ENCODE measurements around the gene PAPPA.

DNA sequence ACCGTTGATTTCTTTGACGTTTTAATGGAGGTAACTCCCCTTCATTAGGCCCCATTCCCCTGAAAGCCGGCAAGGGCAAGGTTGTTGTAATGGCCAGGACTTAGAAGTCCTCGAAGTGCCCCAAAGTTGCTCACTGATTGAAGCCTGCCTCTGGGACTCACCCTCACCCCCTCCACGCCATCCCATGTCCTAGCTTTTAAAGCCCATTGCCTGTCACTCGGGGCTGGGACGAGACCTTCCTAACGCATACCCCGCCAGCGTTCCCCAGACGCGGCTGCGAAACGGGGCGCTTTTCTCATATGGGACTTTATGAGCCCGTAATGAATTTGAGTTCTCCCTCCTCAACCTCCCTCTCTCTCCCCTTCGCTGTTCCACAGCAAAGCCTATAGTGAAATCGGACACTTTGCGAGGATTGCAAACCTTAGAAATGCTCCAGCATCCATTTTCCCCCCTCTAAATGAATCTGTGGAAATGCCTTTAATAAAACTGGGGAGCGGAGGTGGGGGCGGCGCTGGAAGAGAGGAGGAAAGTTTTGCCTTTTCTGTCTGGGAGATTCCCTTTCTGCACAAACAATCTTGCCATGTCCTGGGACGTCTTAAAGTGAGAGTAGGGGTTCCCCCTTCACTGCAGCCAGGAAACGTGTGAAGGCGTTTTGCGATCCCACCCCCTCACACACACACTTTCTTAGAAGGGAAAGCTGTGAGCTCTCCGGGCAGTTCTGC lies 1.5 kb downstream of the PAPPA start:
- TF ChIP-seq, protein P1, sequence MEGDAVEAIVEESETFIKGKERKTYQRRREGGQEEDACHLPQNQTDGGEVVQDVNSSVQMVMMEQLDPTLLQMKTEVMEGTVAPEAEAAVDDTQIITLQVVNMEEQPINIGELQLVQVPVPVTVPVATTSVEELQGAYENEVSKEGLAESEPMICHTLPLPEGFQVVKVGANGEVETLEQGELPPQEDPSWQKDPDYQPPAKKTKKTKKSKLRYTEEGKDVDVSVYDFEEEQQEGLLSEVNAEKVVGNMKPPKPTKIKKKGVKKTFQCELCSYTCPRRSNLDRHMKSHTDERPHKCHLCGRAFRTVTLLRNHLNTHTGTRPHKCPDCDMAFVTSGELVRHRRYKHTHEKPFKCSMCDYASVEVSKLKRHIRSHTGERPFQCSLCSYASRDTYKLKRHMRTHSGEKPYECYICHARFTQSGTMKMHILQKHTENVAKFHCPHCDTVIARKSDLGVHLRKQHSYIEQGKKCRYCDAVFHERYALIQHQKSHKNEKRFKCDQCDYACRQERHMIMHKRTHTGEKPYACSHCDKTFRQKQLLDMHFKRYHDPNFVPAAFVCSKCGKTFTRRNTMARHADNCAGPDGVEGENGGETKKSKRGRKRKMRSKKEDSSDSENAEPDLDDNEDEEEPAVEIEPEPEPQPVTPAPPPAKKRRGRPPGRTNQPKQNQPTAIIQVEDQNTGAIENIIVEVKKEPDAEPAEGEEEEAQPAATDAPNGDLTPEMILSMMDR (IDR thresholded peaks at IDR 0.05) = no peak
- peak; percentile 75 for TF ChIP-seq EZH2 (IDR thresholded peaks at IDR 0.05)

All from neural progenitor cell (in vitro differentiated cells).